WTC11 (cell line): ENCODE data around the gene HSDL2. TPM values are rescaled to one million over a fixed set of nuclear protein-coding genes. Genes with fewer than 3 reads are reported as not detected.

ENCODE experiments used
- ATAC-seq: fragments of 200-7000 bp; cut with Tn5 transposase; 2 replicates; pipeline ENCODE4 v1.10.0; 2021; ENCODE audit warnings: mild to moderate bottlenecking, moderate library complexity
- CTCF ChIA-PET: fragments of 300-600 bp; sonication (Branson Sonifier 250); formaldehyde crosslinking; loops from one replicate; lab custom pipeline; 2021; ENCODE audit warnings: antibody characterized with exemption; lab: Charles Lee
- POLR2A ChIA-PET: fragments of 350-600 bp; sonication (Branson Sonifier 250); formaldehyde crosslinking; loops from one replicate; lab custom pipeline; 2021; ENCODE audit warnings: antibody characterized with exemption; lab: Charles Lee
- DNase-seq: peaks from one replicate; pipeline ENCODE4 v3.0.0; 2021; ENCODE audit warnings: low spot score
- H3K27ac Mint-ChIP-seq: 2 replicates; pipeline ENCODE4 v1.8.0; 2021; ENCODE audit warnings: mixed read lengths
- H3K27me3 Mint-ChIP-seq: 2 replicates; pipeline ENCODE4 v1.8.0; 2021; ENCODE audit warnings: low read depth, mild to moderate bottlenecking, moderate library complexity, mixed read lengths
- H3K36me3 Mint-ChIP-seq: 2 replicates; pipeline ENCODE4 v1.8.0; 2021; ENCODE audit warnings: mixed read lengths
- H3K4me1 Mint-ChIP-seq: 2 replicates; pipeline ENCODE4 v1.8.0; 2022; ENCODE audit warnings: mixed read lengths
- H3K4me3 Mint-ChIP-seq: 2 replicates; pipeline ENCODE4 v1.8.0; 2021; ENCODE audit warnings: mild to moderate bottlenecking, moderate library complexity, mixed read lengths
- H3K9me3 Mint-ChIP-seq: 2 replicates; pipeline ENCODE4 v1.8.0; 2021; ENCODE audit warnings: mixed read lengths
- AFF4 ChIP-seq: sonication (generic); formaldehyde crosslinking; IDR thresholded peaks from 2 replicates; pipeline ENCODE4 v1.8.1; 2023; ENCODE audit warnings: mild to moderate bottlenecking, missing genetic modification reagents, borderline replicate concordance
- ATF1 ChIP-seq: sonication (generic); formaldehyde crosslinking; IDR thresholded peaks from 2 replicates; pipeline ENCODE4 v1.8.1; 2023; ENCODE audit warnings: mild to moderate bottlenecking, moderate library complexity, missing genetic modification reagents
- CDX4 ChIP-seq: fragments of 250-450 bp; sonication (Bioruptor Pico); IDR thresholded peaks from 2 replicates; pipeline ENCODE4 v1.9.0; 2021; ENCODE audit warnings: moderate library complexity, mild to moderate bottlenecking, inconsistent platforms, borderline replicate concordance
- EMX1 ChIP-seq: fragments of 250-450 bp; sonication (Bioruptor Pico); IDR thresholded peaks from 2 replicates; pipeline ENCODE4 v1.8.0; 2021; ENCODE audit warnings: mild to moderate bottlenecking
- ESRRA ChIP-seq: sonication (generic); formaldehyde crosslinking; IDR thresholded peaks from 2 replicates; pipeline ENCODE4 v1.8.1; 2022; ENCODE audit warnings: mild to moderate bottlenecking, missing genetic modification reagents, borderline replicate concordance
- FOXP4 ChIP-seq: sonication (generic); formaldehyde crosslinking; IDR thresholded peaks from 2 replicates; pipeline ENCODE4 v1.8.0; 2022; ENCODE audit warnings: mild to moderate bottlenecking, missing genetic modification reagents
- GRHL2 ChIP-seq: fragments of 250-450 bp; sonication (Bioruptor Pico); IDR thresholded peaks from 2 replicates; pipeline ENCODE4 v1.8.0; 2022; ENCODE audit warnings: mild to moderate bottlenecking, moderate library complexity; ENCODE audit not compliant: insufficient replicate concordance, severe bottlenecking
- GTF2I ChIP-seq: fragments of 250-450 bp; sonication (Bioruptor Pico); conservative IDR thresholded peaks from 2 replicates; pipeline ENCODE4 v1.4.0; 2021; ENCODE audit warnings: mild to moderate bottlenecking
- HMGXB4 ChIP-seq: sonication (generic); formaldehyde crosslinking; IDR thresholded peaks from 2 replicates; pipeline ENCODE4 v1.8.1; 2023; ENCODE audit warnings: mild to moderate bottlenecking, moderate library complexity, missing genetic modification reagents
- OVOL2 ChIP-seq: fragments of 250-450 bp; sonication (Bioruptor Pico); IDR thresholded peaks from 2 replicates; pipeline ENCODE4 v1.9.0; 2021; ENCODE audit warnings: mild to moderate bottlenecking, borderline replicate concordance
- PRRX2 ChIP-seq: fragments of 250-450 bp; sonication (Bioruptor Pico); IDR thresholded peaks from 2 replicates; pipeline ENCODE4 v1.8.0; 2021; ENCODE audit warnings: mild to moderate bottlenecking
- SP1 ChIP-seq: sonication (generic); formaldehyde crosslinking; conservative IDR thresholded peaks from 2 replicates; pipeline ENCODE4 v1.8.1; 2022; ENCODE audit warnings: missing genetic modification reagents
- TCF7 ChIP-seq: sonication (generic); formaldehyde crosslinking; IDR thresholded peaks from 2 replicates; pipeline ENCODE4 v1.8.0; 2022; ENCODE audit warnings: mild to moderate bottlenecking, low read depth, missing genetic modification reagents, moderate library complexity
- TEAD1 ChIP-seq: sonication (generic); formaldehyde crosslinking; IDR thresholded peaks from 2 replicates; pipeline ENCODE4 v1.8.0; 2022; ENCODE audit warnings: mild to moderate bottlenecking, missing genetic modification reagents
- ZMAT4 ChIP-seq: fragments of 250-450 bp; sonication (Bioruptor Pico); IDR thresholded peaks from 2 replicates; pipeline ENCODE4 v1.9.0; 2021; ENCODE audit warnings: mild to moderate bottlenecking
- ZNF263 ChIP-seq: sonication (generic); formaldehyde crosslinking; IDR thresholded peaks from 2 replicates; pipeline ENCODE4 v1.8.1; 2022; ENCODE audit warnings: low read depth, mild to moderate bottlenecking, moderate library complexity, missing genetic modification reagents
- total RNA-seq: library from RNA; stranded (reverse); gene quantifications from 3 replicates; pipeline ENCODE4 v1.2.3, GENCODE V29; 2021
- TF ChIP-seq, protein P1 (sequence below): sonication (generic); formaldehyde crosslinking; IDR thresholded peaks from 2 replicates; pipeline ENCODE4 v1.8.1; 2022; ENCODE audit warnings: low read depth, missing genetic modification reagents, borderline replicate concordance
- TF ChIP-seq, protein P2 (sequence below): sonication (generic); formaldehyde crosslinking; IDR thresholded peaks from 2 replicates; pipeline ENCODE4 v1.8.1; 2023; ENCODE audit warnings: mild to moderate bottlenecking, missing genetic modification reagents, moderate library complexity

HSDL2 gene
- total RNA-seq, 1 experiment from 2014 or later: 13.8 TPM

GRCh38 chr9:112447283-112447761 lies 67.4 kb downstream of the HSDL2 start (continued):
- TF ChIP-seq OVOL2 (CRISPR knock-in tag) (no peak), GTF2I (CRISPR knock-in tag) (no peak), AFF4 (no peak), GRHL2 (CRISPR knock-in tag) (no peak), ATF1 (CRISPR knock-in tag) (no peak), FOXP4 (CRISPR knock-in tag) (no peak), TCF7 (CRISPR knock-in tag) (no peak), CDX4 (no peak)
- TF ChIP-seq, protein P1, sequence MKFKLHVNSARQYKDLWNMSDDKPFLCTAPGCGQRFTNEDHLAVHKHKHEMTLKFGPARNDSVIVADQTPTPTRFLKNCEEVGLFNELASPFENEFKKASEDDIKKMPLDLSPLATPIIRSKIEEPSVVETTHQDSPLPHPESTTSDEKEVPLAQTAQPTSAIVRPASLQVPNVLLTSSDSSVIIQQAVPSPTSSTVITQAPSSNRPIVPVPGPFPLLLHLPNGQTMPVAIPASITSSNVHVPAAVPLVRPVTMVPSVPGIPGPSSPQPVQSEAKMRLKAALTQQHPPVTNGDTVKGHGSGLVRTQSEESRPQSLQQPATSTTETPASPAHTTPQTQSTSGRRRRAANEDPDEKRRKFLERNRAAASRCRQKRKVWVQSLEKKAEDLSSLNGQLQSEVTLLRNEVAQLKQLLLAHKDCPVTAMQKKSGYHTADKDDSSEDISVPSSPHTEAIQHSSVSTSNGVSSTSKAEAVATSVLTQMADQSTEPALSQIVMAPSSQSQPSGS (CRISPR knock-in tag): no peak

GRCh38 chr9:112462855-112463254 lies 82.9 kb downstream of the HSDL2 start:
- ATAC-seq: no peak
- no peak overlapping the region for H3K4me3 Mint-ChIP-seq
- ChIA-PET CTCF (interaction anchor here (1.0 kb wide), 1 partner anchor 20 kb away, joined by 3 read pairs; no protein-coding TSS in a partner anchor), POLR2A (no interaction called here)
- peaks cover 10% of the 10 kb centered on the region for H3K9me3 Mint-ChIP-seq
- H3K27me3 Mint-ChIP-seq: no peaks in the 10 kb centered on the region
- TF ChIP-seq ZMAT4 (CRISPR knock-in tag) (no peak), GTF2I (CRISPR knock-in tag) (0 out of 2 replicates have a peak, but pooled peaks have one; percentile 49)
- H3K4me1 Mint-ChIP-seq: no peaks in the 10 kb centered on the region
- H3K36me3 Mint-ChIP-seq: peaks cover 32% of the 10 kb centered on the region
- H3K27ac Mint-ChIP-seq: no peak overlapping the region
- no peak for DNase-seq

- ChIA-PET POLR2A (no interaction called here), CTCF (no interaction called here)
- H3K9me3 Mint-ChIP-seq: peaks cover 7% of the 10 kb centered on the region
- no peaks in the 10 kb centered on the region for H3K27me3 Mint-ChIP-seq
- H3K36me3 Mint-ChIP-seq: peaks cover 17% of the 10 kb centered on the region
- no peak overlapping the region for H3K27ac Mint-ChIP-seq
- H3K4me3 Mint-ChIP-seq: no peak overlapping the region
- no peak for ATAC-seq
- no peaks in the 10 kb centered on the region for H3K4me1 Mint-ChIP-seq
- DNase-seq: no peak
- TF ChIP-seq TEAD1 (CRISPR knock-in tag) (no peak), ESRRA (CRISPR knock-in tag) (no peak), GRHL2 (CRISPR knock-in tag) (no peak), PRRX2 (CRISPR knock-in tag) (no peak), SP1 (CRISPR knock-in tag) (no peak), FOXP4 (CRISPR knock-in tag) (no peak), EMX1 (CRISPR knock-in tag) (no peak), HMGXB4 (CRISPR knock-in tag) (no peak), OVOL2 (CRISPR knock-in tag) (no peak), ZNF263 (CRISPR knock-in tag) (no peak)
- TF ChIP-seq, protein P2, sequence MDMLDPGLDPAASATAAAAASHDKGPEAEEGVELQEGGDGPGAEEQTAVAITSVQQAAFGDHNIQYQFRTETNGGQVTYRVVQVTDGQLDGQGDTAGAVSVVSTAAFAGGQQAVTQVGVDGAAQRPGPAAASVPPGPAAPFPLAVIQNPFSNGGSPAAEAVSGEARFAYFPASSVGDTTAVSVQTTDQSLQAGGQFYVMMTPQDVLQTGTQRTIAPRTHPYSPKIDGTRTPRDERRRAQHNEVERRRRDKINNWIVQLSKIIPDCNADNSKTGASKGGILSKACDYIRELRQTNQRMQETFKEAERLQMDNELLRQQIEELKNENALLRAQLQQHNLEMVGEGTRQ: no peak
These were observed 85.4 kb downstream of the HSDL2 start for GRCh38 chr9:112465352-112465751.
